K562 (cell line): ENCODE results near the gene FCGR2B. TPM values are rescaled to one million over a fixed set of nuclear protein-coding genes. Genes with fewer than 3 reads are reported as not detected.

Experiments
- CBFA2T2 ChIP-seq: fragments of 450-650 bp; conservative IDR thresholded peaks from 2 replicates; pipeline ENCODE4 v1.6.1; 2017; ENCODE audit warnings: mild to moderate bottlenecking
- CEBPG ChIP-seq, 3 experiments: fragments of 200-800 bp in 1 of 3; sonication (Bioruptor generic) in 1 of 3; sonication (generic) in 1 of 3; formaldehyde crosslinking in 1 of 3; IDR thresholded peaks in 2 of 3; conservative IDR thresholded peaks in 1 of 3; 2 replicates each; pipeline versions ENCODE4 v1.6.1 to v1.8.0; 2016 to 2022; ENCODE audit warnings: missing compliant biosample characterization in 2 of 3, missing genetic modification characterization in 2 of 3, mild to moderate bottlenecking in 1 of 3, missing genetic modification reagents in 1 of 3
- GATA2 ChIP-seq: sonication (generic); formaldehyde crosslinking; IDR thresholded peaks from 2 replicates; pipeline ENCODE4 v1.4.0; 2020; ENCODE audit warnings: mild to moderate bottlenecking, missing genetic modification reagents
- HSF4 ChIP-seq: fragments of 250-450 bp; sonication (Bioruptor Pico); IDR thresholded peaks from 2 replicates; pipeline ENCODE4 v2.1.2; 2022; ENCODE audit warnings: mild to moderate bottlenecking, moderate library complexity, borderline replicate concordance
- KLF16 ChIP-seq: IDR thresholded peaks from 2 replicates; pipeline ENCODE4 v1.6.1; 2016; ENCODE audit warnings: antibody characterized with exemption
- MEF2A ChIP-seq: IDR thresholded peaks from 2 replicates; pipeline ENCODE4 v1.6.1; 2011; ENCODE audit warnings: low read depth, mild to moderate bottlenecking, low read length, moderate library complexity; ENCODE audit not compliant: control insufficient read depth
- PREB ChIP-seq: sonication (generic); formaldehyde crosslinking; IDR thresholded peaks from 2 replicates; pipeline ENCODE4 v1.8.1; 2023; ENCODE audit warnings: mild to moderate bottlenecking, missing genetic modification reagents
- RBM17 ChIP-seq: fragments of 200-400 bp; formaldehyde crosslinking; IDR thresholded peaks from 2 replicates; pipeline ENCODE4 v1.6.1; 2017; ENCODE audit warnings: low read depth, mild to moderate bottlenecking, low read length, borderline replicate concordance
- RUNX1 ChIP-seq: sonication (generic); IDR thresholded peaks from 2 replicates; pipeline ENCODE4 v1.6.1; 2016; ENCODE audit warnings: antibody characterized with exemption, low read depth
- SPI1 ChIP-seq: IDR thresholded peaks from 2 replicates; pipeline ENCODE4 v1.6.1; 2011; ENCODE audit warnings: low read depth, low read length, control low read depth, borderline replicate concordance
- TEAD1 ChIP-seq, 2 experiments: fragments of 450-650 bp in 1 of 2; sonication (generic) in 1 of 2; formaldehyde crosslinking; IDR thresholded peaks; 2 replicates each; pipeline versions ENCODE4 v1.4.0 to v1.8.0; 2020 to 2022; ENCODE audit warnings: mild to moderate bottlenecking in 2 of 2, missing genetic modification reagents in 1 of 2
- USF1 ChIP-seq: sonication (generic); formaldehyde crosslinking; IDR thresholded peaks from 2 replicates; pipeline ENCODE4 v1.9.0; 2022; ENCODE audit warnings: mild to moderate bottlenecking, missing genetic modification reagents
- ZMIZ1 ChIP-seq, 2 experiments: fragments of 150-350 bp in 1 of 2; IDR thresholded peaks; 2 replicates each; pipeline ENCODE4 v1.6.1; 2012 to 2016; ENCODE audit warnings: low read depth in 2 of 2, low read length in 2 of 2, mild to moderate bottlenecking in 1 of 2, moderate library complexity in 1 of 2
- ZNF699 ChIP-seq: fragments of 250-450 bp; sonication (Bioruptor Pico); IDR thresholded peaks from 2 replicates; pipeline ENCODE4 v1.8.0; 2021; ENCODE audit warnings: mild to moderate bottlenecking, moderate library complexity; ENCODE audit not compliant: insufficient replicate concordance
- polyA plus RNA-seq, 8 experiments: library from polyadenylated mRNA; depleted of rRNA in 4 of 8; stranded (reverse) in 5 of 8; unstranded in 3 of 8; fragments of >200 nt; fragmentation: Nextera tagmentation in 2 of 8; fragmentation: Illumina TruSeq in 1 of 8; extraction: Ambion mirVana in 2 of 8; extraction: Trizol in 1 of 8; gene quantifications; 2 replicates each; pipeline versions ENCODE4 v1.2.1 to v1.2.3, GENCODE V29; 2011 to 2014; ENCODE audit warnings: inconsistent platforms in 1 of 8, missing spikeins in 1 of 8
- total RNA-seq, 7 experiments: library from RNA; depleted of rRNA in 6 of 7; stranded (reverse); fragments of >200 nt in 6 of 7; fragmentation: Illumina TruSeq in 2 of 7; extraction: Trizol in 2 of 7; gene quantifications; 2 replicates each; pipeline versions ENCODE4 v1.2.1 to v1.2.3, GENCODE V29; 2011 to 2021; ENCODE audit warnings: low replicate concordance in 1 of 7
- TF ChIP-seq, protein P1 (sequence below): fragments of 450-650 bp; formaldehyde crosslinking; IDR thresholded peaks from 2 replicates; pipeline ENCODE4 v1.4.0; 2022; ENCODE audit warnings: missing genetic modification characterization
- TF ChIP-seq, protein P2 (sequence below): fragments of 200-800 bp; sonication (Bioruptor generic); IDR thresholded peaks from 2 replicates; pipeline ENCODE4 v1.6.1; 2017; ENCODE audit warnings: missing genetic modification characterization, missing compliant biosample characterization

The FCGR2B gene
- total and polyA plus RNA-seq, 9 of the 15 experiments (the other 6 are each of a cell fraction or from before 2014, with no cell fraction given): 1.7 to 8.9 (median 3.9) TPM

DNA sequence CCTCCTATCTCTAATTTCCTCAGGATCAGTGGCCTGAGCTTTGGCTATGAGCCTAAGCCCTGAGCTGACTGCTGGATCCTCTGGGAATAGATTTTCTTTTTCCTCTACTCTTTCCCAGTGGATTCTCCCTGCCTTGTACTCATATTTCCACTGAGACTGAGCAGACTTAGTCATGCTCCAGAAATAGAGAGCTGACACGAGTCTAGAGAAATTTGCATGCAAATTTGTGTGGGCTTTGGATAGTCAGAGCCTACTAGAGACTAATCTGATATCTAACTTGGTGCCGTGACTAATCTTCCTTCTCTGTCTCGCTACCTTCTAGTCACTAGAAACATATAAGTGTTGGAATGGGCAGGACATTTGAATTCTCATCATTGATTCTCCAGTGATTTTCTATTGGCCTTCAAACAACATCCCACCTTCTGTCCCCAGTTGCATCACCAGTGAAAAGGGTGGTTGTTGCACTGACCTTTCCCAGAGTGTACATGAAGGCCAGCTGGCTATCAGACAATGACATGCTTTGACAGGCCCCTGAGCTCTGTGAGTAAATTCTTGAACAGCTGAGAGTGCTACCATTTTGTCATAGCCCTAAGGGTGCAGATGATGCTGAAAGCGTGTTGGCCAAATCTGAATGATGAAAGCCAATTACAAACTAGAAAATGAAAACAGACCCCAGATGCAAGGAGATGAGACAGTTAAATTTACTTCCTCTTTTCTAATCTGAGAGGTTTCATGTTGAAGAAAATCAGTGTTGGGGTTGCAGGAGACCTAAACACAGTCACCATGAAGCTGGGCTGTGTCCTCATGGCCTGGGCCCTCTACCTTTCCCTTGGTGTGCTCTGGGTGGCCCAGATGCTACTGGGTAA is 43.8 kb downstream of the FCGR2B start, which contains the start of gene FCRLA (continued):
- TF ChIP-seq ZMIZ1 (IDR thresholded peaks at IDR 0.05; ENCODE audit: low read depth in 2 of 2, low read length in 2 of 2) (peak in 1 of 2 experiments; percentile 64; a peak in 2 of 4 replicates), GATA2 (CRISPR knock-in tag) (peak; percentile 33; the same call in 1 of the 2 replicates), SPI1 (0 out of 2 replicates have a peak, but pooled peaks have one; percentile 13), CBFA2T2 (peak; percentile 35), CEBPG (CRISPR knock-in tag; IDR thresholded peaks at IDR 0.05) (peak; percentile 93), CEBPG (tag; conservative IDR thresholded peaks at IDR 0.05 in 1 of 2, IDR thresholded peaks at IDR 0.05 in 1 of 2) (peak; percentile 84 to 87), USF1 (CRISPR knock-in tag) (no peak), ZNF699 (CRISPR knock-in tag) (no peak), HSF4 (CRISPR knock-in tag) (no peak), PREB (CRISPR knock-in tag) (no peak), MEF2A (peak; percentile 98), KLF16 (0 out of 2 replicates have a peak, but pooled peaks have one; percentile 18), RUNX1 (0 out of 2 replicates have a peak, but pooled peaks have one; percentile 33), RBM17 (no peak), TEAD1 (CRISPR knock-in tag; IDR thresholded peaks at IDR 0.05) (0 out of 4 replicates have a peak, but pooled peaks of 1 of the 2 experiments have one; percentile 67)
- TF ChIP-seq, protein P1, sequence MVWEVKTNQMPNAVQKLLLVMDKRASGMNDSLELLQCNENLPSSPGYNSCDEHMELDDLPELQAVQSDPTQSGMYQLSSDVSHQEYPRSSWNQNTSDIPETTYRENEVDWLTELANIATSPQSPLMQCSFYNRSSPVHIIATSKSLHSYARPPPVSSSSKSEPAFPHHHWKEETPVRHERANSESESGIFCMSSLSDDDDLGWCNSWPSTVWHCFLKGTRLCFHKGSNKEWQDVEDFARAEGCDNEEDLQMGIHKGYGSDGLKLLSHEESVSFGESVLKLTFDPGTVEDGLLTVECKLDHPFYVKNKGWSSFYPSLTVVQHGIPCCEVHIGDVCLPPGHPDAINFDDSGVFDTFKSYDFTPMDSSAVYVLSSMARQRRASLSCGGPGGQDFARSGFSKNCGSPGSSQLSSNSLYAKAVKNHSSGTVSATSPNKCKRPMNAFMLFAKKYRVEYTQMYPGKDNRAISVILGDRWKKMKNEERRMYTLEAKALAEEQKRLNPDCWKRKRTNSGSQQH: no peak
- TF ChIP-seq, protein P2, sequence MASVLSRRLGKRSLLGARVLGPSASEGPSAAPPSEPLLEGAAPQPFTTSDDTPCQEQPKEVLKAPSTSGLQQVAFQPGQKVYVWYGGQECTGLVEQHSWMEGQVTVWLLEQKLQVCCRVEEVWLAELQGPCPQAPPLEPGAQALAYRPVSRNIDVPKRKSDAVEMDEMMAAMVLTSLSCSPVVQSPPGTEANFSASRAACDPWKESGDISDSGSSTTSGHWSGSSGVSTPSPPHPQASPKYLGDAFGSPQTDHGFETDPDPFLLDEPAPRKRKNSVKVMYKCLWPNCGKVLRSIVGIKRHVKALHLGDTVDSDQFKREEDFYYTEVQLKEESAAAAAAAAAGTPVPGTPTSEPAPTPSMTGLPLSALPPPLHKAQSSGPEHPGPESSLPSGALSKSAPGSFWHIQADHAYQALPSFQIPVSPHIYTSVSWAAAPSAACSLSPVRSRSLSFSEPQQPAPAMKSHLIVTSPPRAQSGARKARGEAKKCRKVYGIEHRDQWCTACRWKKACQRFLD: 0 out of 2 replicates have a peak, but pooled peaks have one; percentile 25
